ENCODE measurements around the gene SNTG2. TPM values are rescaled to one million over a fixed set of nuclear protein-coding genes. Genes with fewer than 3 reads are reported as not detected.

SNTG2 gene
- total RNA-seq, 1 donor from 2014 or later: 1.9 TPM

DNA sequence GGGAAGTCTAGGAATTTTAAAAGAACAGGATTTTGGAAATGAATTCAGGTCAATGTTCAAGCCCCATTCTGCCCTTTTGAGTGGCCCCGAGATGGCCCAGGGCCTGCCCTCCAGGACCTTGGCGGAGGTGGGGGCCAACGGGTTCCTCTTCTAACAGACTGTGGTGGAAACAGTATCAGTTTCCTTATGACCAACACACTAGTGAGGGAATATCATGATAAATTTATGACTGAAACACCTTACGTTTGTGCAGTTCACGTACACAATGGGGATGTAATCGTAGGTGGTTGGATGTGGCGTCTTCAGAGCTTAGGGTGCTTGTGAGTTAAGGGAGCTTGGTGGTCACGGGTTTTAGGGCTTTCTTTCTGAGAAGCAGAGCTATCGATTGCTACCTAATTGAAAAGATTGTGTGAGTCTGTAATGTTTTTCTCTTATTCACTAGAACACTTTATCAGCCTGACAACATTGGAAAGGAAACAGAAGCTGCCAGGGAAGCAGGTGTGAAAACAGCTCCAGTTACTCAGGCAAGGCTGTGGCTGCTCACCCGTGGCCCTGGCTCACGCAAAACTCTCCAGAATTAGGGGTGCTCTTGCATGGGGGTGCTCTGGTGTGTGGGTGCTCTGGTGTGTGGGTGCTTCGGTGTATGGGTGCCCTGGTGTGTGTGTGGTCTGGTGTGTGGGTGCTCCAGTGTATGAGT, 165.3 kb downstream of the SNTG2 start:
- H3K4me3 ChIP-seq (ENCODE audit: insufficient read depth, low read depth, low read length): no peak overlapping the region
- H3K9me3 ChIP-seq (ENCODE audit: insufficient read depth, low read depth, low read length): peaks cover 13% of the 10 kb centered on the region
- FAIRE-seq: no peak
- Mint-ChIP-seq H3K27me3 (ENCODE audit: low read depth, unreplicated experiment) (no peaks in the 10 kb centered on the region), H3K27ac (ENCODE audit: unreplicated experiment) (no peak overlapping the region), H3K4me1 (ENCODE audit: low read depth, unreplicated experiment) (no peaks in the 10 kb centered on the region), H3K36me3 (ENCODE audit: low read depth, unreplicated experiment) (peaks cover 2% of the 10 kb centered on the region), H3K9me3 (ENCODE audit: unreplicated experiment) (peaks cover 40% of the 10 kb centered on the region), H3K4me3 (ENCODE audit: unreplicated experiment) (no peak overlapping the region)
- DNase-seq (ENCODE audit: low read depth): no peak
- no peak overlapping the region for H3K9ac ChIP-seq (ENCODE audit: low read length)
- H3K4me1 ChIP-seq (ENCODE audit: insufficient read depth, low read length): no peaks in the 10 kb centered on the region
- no peaks in the 10 kb centered on the region for H3K27me3 ChIP-seq (ENCODE audit: insufficient read depth, low read length)
- no peaks in the 10 kb centered on the region for H3K79me2 ChIP-seq (ENCODE audit: insufficient read depth, low read length)
- no peaks in the 10 kb centered on the region for H4K20me1 ChIP-seq (ENCODE audit: insufficient read depth, low read length)
- H3K4me2 ChIP-seq (ENCODE audit: low read length): no peak overlapping the region
- H3K36me3 ChIP-seq (ENCODE audit: insufficient read depth, low read length): no peaks in the 10 kb centered on the region
- H3K27ac ChIP-seq (ENCODE audit: low read depth, low read length): no peak overlapping the region
- no peak overlapping the region for H2AFZ ChIP-seq (ENCODE audit: low read depth, low read length)
- no peak for TF ChIP-seq EZH2 (IDR thresholded peaks at IDR 0.05; ENCODE audit: insufficient read depth, low read length)
- TF ChIP-seq, protein P1, sequence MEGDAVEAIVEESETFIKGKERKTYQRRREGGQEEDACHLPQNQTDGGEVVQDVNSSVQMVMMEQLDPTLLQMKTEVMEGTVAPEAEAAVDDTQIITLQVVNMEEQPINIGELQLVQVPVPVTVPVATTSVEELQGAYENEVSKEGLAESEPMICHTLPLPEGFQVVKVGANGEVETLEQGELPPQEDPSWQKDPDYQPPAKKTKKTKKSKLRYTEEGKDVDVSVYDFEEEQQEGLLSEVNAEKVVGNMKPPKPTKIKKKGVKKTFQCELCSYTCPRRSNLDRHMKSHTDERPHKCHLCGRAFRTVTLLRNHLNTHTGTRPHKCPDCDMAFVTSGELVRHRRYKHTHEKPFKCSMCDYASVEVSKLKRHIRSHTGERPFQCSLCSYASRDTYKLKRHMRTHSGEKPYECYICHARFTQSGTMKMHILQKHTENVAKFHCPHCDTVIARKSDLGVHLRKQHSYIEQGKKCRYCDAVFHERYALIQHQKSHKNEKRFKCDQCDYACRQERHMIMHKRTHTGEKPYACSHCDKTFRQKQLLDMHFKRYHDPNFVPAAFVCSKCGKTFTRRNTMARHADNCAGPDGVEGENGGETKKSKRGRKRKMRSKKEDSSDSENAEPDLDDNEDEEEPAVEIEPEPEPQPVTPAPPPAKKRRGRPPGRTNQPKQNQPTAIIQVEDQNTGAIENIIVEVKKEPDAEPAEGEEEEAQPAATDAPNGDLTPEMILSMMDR (IDR thresholded peaks at IDR 0.05; ENCODE audit: insufficient read depth, low read depth, low read length): no peak

DNA sequence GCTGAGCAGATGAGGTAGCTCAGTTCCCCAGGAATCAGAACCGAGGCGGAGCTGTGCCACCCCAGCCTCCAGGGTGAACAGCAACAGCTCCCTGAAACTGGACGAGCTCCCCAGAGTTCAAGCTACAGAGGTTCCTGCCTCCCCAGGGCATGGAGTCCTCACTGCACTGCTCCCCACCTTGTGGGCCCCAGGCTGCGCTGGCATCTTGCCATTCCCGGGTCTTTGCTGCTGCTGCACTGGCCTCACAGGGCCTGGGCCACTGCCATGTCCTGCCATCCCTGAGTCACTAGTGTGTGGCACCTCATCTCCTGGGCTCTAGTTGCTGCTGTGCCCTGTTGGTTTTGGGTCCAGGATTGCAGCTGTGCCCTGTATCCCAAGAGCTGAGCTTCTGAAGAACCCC, 166.9 kb downstream of the SNTG2 start:
- no peak overlapping the region for H3K4me3 Mint-ChIP-seq (ENCODE audit: unreplicated experiment)
- no peak overlapping the region for H3K27ac Mint-ChIP-seq (ENCODE audit: unreplicated experiment)

More for the DNA sequence above, 166.9 kb downstream of the SNTG2 start:
- H3K79me2 ChIP-seq (ENCODE audit: insufficient read depth, low read length): no peaks in the 10 kb centered on the region
- H3K27me3 Mint-ChIP-seq (ENCODE audit: low read depth, unreplicated experiment): no peaks in the 10 kb centered on the region
- no peak overlapping the region for H3K27ac ChIP-seq (ENCODE audit: low read depth, low read length)
- H3K36me3 Mint-ChIP-seq (ENCODE audit: low read depth, unreplicated experiment): peaks cover 2% of the 10 kb centered on the region
- no peaks in the 10 kb centered on the region for H3K36me3 ChIP-seq (ENCODE audit: insufficient read depth, low read length)
- no peaks in the 10 kb centered on the region for H3K27me3 ChIP-seq (ENCODE audit: insufficient read depth, low read length)
- H4K20me1 ChIP-seq (ENCODE audit: insufficient read depth, low read length): no peaks in the 10 kb centered on the region
- H3K9ac ChIP-seq (ENCODE audit: low read length): no peak overlapping the region
- H3K4me1 ChIP-seq (ENCODE audit: insufficient read depth, low read length): no peaks in the 10 kb centered on the region
- no peaks in the 10 kb centered on the region for H3K4me1 Mint-ChIP-seq (ENCODE audit: low read depth, unreplicated experiment)
- H3K4me3 ChIP-seq (ENCODE audit: insufficient read depth, low read depth, low read length): no peak overlapping the region
- TF ChIP-seq EZH2 (IDR thresholded peaks at IDR 0.05; ENCODE audit: insufficient read depth, low read length): no peak
- TF ChIP-seq, protein P1 (IDR thresholded peaks at IDR 0.05; ENCODE audit: insufficient read depth, low read depth, low read length): no peak
- H3K9me3 ChIP-seq (ENCODE audit: insufficient read depth, low read depth, low read length): peaks cover 13% of the 10 kb centered on the region
- FAIRE-seq (no peak), DNase-seq (ENCODE audit: low read depth) (no peak)
- H2AFZ ChIP-seq (ENCODE audit: low read depth, low read length): no peak overlapping the region
- no peak overlapping the region for H3K4me2 ChIP-seq (ENCODE audit: low read length)
- H3K9me3 Mint-ChIP-seq (ENCODE audit: unreplicated experiment): peaks cover 32% of the 10 kb centered on the region
